HG02588 (cell line): ENCODE measurements around the gene CC2D2A.

ENCODE experiments used
- ATAC-seq: cut with Tn5 transposase; IDR thresholded peaks from one replicate; pipeline ENCODE4 v1.9.1; 2021; ENCODE audit warnings: mild to moderate bottlenecking, moderate library complexity; ENCODE audit not compliant: unreplicated experiment

CC2D2A gene

GRCh38 chr4:15459706-15460105, 10.0 kb upstream of the CC2D2A start:
- ATAC-seq: no peak

- ATAC-seq: no peak
These were observed 3.1 kb upstream of the CC2D2A start for GRCh38 chr4:15466596-15466995.

DNA sequence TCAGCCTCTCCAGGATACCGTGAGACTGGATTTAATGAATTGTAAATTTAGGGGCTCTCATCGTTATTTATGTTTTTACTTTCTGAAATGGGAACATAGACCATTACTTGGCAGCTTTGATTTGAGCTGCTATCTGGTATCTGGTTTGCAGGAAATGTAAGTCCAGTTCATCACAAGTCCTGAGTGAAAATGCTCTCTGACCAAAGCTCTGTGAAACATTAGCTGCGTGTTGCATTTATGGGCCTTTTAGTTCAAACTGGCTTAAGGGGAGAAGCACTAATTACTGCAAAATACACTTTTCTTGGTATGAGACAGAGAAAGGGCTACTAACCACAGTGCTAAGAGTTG, 420 bp downstream of the CC2D2A start:
- ATAC-seq: no peak

DNA sequence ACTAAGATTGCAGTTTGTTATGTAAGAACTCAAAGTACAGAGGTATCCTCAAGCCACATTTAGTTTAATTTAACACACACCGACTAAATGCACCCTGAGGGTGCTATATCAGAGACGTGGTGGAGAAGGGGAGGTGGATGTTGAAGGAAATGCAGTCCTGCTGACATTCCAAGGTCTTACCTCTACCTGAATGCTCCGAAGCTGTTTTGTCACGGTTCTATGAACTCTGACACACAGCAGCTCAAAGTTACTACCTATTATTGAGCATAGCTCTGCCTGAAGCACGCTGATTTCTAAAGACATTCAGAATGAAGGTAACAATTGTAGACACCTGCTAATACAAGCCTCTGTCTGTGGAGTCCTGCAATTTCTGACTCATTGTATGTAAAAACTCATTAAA, 6.7 kb downstream of the CC2D2A start:
- no peak for ATAC-seq

DNA sequence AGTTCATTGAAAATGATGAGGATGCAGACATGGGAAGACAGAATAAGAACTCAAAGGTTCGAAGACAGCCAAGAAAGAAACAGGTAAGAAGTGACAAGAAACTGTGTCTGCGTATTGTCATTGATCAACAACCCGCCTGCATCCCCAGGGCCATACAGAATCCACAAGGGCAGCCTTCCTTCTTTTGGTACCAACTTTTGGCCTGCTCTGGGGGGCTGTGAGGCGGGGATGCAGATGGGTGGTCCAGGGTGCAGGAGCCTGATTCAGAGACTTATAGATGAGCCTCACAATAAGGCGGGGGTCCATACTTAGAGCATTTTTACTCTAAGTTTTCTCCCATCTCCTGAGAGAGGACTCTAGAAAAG, 9.0 kb downstream of the CC2D2A start:
- ATAC-seq: no peak

DNA sequence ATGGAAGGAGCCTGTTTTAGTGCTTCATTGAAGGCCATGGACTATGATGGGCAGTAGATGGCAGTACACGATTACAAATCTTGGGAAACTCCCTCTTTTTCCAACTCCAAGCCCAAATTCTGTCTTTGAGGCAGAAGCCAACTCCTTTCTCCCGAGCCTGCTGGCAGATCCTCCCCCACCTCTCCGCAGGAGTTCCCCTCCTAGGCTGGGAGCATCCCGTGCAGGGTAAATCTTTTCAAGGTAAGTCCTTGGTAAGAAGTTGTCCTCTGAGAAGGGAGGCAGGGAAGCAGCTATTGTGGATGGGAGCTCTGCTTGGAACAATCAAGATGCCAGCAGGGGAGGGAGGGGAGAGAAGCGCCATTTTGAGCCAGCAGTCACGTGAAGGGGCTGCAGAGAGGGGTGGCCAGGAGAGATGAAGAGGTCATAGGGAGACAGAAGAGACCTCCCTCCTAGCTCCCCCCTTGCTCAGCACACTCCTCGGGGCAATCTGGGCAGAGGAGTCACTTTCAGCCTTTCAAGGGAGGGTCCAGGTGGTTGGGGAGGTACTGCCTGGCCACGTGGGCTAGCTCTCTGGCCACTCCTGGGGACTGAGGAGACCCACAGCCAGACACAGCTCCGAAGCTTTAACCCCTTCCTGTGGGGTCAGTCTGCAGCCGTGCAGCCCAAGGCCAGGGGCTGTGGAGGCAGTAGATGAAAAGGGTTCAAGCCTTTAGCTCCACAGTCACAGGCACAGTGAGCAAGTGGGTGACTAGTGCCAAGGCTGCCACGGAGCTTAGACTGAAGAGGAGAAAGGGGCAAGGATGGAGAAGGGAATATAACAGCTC, 9.6 kb downstream of the CC2D2A start:
- ATAC-seq: no peak

GRCh38 chr4:15479913-15480185, 10.2 kb downstream of the CC2D2A start:
- no peak for ATAC-seq

- ATAC-seq: no peak
These were observed 12.5 kb downstream of the CC2D2A start for GRCh38 chr4:15481961-15482745.

DNA sequence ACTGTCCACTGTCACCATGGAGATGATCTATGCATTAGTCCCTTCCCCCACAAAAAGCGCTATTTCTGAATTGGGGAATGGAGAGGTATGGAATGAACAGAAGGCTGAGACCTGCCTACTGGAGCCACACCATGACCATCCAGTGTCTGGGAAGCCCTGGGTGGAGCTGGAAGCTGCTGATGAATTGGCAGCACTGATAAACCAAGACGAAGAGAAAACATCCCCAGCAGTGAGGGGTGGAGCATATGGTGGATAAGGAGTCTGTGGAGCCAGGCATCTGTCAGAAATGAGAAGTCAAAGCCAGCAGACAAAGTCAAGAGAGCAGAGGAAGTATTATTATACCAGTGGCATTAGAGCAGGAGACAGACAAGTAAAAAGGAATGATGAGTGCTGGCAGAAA, 13.2 kb downstream of the CC2D2A start:
- ATAC-seq: no peak

- ATAC-seq: no peak
These were observed 18.5 kb downstream of the CC2D2A start for GRCh38 chr4:15488136-15488535.

GRCh38 chr4:15488658-15489470, 19.2 kb downstream of the CC2D2A start:
- ATAC-seq: no peak

DNA sequence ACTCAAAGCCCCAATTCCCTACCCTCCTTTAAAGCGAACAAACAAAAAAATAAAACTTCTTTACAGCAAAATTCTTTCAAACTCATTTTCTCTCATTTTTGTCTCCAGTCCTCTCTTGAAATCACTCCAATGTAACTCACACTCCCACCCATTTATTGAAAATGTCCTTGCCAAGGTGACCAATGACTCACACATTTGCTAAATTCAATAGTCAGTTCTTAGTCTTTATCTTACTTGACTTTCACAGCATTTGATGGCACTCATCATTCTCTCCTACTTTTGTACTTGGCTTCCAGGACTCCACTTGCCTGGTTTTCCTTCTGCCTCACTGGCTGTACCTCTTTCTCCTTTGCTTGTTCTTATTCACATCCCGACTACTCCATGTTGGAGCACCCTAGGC, 19.9 kb downstream of the CC2D2A start:
- ATAC-seq: no peak

GRCh38 chr4:15493411-15493810, 23.7 kb downstream of the CC2D2A start:
- ATAC-seq: no peak

GRCh38 chr4:15495621-15496020, 25.9 kb downstream of the CC2D2A start:
- ATAC-seq: no peak

- ATAC-seq: no peak
These were observed 28.7 kb downstream of the CC2D2A start for GRCh38 chr4:15498356-15498755.

DNA sequence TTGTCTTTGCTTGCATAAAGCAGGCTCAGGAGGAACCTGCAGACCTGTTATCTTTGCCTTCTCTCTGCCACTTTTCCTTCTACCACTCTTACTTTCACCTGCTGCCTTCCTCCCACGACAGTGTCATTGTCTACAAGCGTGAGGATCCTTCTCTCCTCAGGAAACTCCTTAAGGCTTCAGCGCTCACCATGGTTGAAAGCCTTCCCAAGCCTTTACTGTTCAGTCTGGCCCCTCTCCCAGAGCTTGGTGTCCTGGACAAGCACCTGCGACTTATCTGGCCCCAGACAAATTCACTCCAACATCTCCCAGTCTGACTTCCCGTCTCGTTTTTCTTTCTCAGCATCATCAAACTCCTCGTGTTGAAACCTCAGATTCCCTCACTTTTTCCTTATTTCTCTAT, 31.0 kb downstream of the CC2D2A start:
- no peak for ATAC-seq

DNA sequence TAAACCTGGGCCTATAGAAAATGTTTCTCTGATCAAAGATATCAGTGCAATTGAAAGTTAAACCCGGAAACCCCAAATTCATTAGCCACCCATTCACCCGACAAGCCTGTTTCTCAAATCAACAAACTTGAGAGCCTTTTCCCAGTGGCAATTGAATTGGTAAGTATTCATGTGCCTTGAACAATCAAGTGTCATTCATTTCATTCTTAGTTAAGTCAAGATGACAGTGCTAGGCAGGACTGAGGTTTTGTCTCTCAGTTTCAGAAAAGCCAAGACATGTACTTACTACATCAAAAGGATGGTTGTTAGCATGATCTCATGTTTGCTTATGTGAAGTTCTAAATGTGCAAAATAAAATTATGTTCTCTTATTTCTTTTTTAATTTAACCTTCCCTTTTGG, 32.3 kb downstream of the CC2D2A start:
- no peak for ATAC-seq

- no peak for ATAC-seq
These were observed 32.7 kb downstream of the CC2D2A start for GRCh38 chr4:15502384-15502783.

- ATAC-seq: no peak
These were observed 34.4 kb downstream of the CC2D2A start for GRCh38 chr4:15504041-15504440.

- ATAC-seq: no peak
These were observed 36.8 kb downstream of the CC2D2A start for GRCh38 chr4:15506464-15506863.

- ATAC-seq: no peak
These were observed 38.0 kb downstream of the CC2D2A start for GRCh38 chr4:15507679-15508078.

DNA sequence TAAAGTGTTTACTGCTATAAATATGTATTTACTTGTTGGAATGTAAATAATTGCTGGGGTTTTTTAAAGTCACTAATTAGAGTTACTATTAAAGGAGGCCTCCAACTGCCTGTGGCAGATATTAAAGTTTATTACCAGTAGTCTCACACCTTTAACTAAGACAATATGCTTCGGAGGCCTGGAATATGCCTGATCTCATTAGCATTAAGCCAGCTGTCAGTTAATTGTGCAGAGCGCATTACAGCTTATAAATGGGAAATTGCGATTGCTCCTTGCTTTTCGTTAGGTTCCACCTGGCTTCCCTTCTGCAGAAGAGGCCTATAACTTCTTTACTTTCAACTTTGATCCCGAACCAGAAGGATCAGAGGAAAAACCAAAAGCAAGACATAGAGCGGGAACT, 41.3 kb downstream of the CC2D2A start:
- ATAC-seq: no peak
